Activated naive CD4-positive, alpha-beta T cell treated with anti-CD3 and anti-CD28 coated beads, Interleukin-2, amount 10 ng/mL, durations not matched to agents 7 days and 5 days (primary cell): ENCODE measurements around the gene WWTR1.

ENCODE experiments used
- CTCF ChIA-PET: fragments of 350-600 bp; sonication (Branson Sonifier 250); formaldehyde crosslinking; loops from one replicate; lab custom pipeline; 2021; ENCODE audit warnings: antibody characterized with exemption; lab: Charles Lee
- DNase-seq: peaks from one replicate; pipeline ENCODE4 v3.0.0-alpha.2; 2020
- H3K27ac Mint-ChIP-seq: one replicate; pipeline ENCODE4 v1.8.0; 2021; ENCODE audit warnings: mild to moderate bottlenecking, moderate library complexity, mixed read lengths
- H3K27me3 Mint-ChIP-seq: one replicate; pipeline ENCODE4 v1.8.0; 2021; ENCODE audit warnings: mild to moderate bottlenecking, mixed read lengths
- H3K36me3 Mint-ChIP-seq: one replicate; pipeline ENCODE4 v1.8.0; 2021; ENCODE audit warnings: mixed read lengths
- H3K4me1 Mint-ChIP-seq: one replicate; pipeline ENCODE4 v1.8.0; 2021; ENCODE audit warnings: mixed read lengths
- H3K4me3 Mint-ChIP-seq: one replicate; pipeline ENCODE4 v1.8.0; 2021; ENCODE audit warnings: mild to moderate bottlenecking, moderate library complexity, mixed read lengths
- H3K9me3 Mint-ChIP-seq: one replicate; pipeline ENCODE4 v1.8.0; 2021; ENCODE audit warnings: mixed read lengths

WWTR1 gene

DNA sequence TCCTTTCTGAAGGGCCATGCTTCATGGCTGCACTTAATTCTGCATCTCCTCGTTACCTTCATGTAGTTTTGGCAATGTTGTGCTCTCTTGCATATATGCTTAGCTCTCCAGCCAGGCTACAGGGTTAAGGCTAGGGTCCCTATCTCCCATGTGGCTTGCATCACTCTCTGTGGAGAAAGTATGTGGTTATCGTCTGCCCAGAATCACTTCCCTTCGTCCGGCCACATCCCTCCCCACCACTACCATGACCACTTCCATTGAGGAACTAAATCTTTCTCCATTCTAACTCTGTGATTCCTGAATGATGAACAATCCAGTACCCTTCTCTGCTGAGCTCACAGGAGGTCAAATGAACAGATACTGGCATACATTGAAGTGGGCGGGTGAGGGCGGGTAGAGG lies 34.0 kb downstream of the WWTR1 start:
- no peak for DNase-seq
- H3K27me3 Mint-ChIP-seq = no peaks in the 10 kb centered on the region
- no peaks in the 10 kb centered on the region for H3K9me3 Mint-ChIP-seq
- H3K4me3 Mint-ChIP-seq = no peak overlapping the region
- CTCF ChIA-PET = no interaction called here
- H3K4me1 Mint-ChIP-seq = peaks cover 13% of the 10 kb centered on the region
- H3K27ac Mint-ChIP-seq = no peak overlapping the region
- no peaks in the 10 kb centered on the region for H3K36me3 Mint-ChIP-seq

DNA sequence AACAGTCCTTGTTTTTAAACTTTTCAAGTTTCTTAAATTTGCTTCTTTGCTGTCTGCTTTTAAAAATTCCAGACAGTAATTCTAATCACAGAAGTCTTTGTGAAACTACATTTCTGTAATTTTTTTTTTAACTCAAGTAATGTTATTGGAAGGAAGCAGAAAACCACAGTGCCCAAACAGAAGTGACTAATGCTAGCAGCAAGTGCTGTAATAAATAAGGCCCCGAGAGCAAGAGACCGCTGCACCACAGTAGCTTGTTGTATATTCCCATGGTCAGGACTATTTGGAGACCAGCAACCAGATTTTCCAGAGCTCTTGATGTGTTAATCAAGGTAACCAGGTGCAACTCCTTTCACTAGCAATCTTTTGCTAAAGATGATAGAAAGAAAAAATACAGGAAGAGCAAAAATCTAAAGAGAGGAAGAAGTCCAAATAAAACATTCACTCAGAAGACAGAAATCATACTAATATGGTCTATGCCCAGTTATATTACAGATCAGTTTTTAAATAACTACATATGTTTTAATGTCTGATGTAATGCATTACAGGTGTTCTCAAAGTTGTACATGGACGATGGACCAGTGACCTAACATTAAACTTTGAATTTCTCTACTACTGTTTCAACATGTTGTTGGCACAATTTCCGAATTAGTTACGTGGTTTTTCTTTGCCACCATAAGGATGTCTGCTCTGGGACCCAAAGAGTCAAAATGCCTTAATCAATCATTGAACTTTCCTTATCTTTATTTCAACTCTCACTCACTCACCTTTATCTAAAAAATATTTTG lies 36.4 kb downstream of the WWTR1 start:
- Mint-ChIP-seq H3K9me3 (no peaks in the 10 kb centered on the region), H3K27me3 (peaks cover under 1% of the 10 kb centered on the region), H3K27ac (no peak overlapping the region), H3K36me3 (no peaks in the 10 kb centered on the region), H3K4me1 (peaks cover 13% of the 10 kb centered on the region), H3K4me3 (no peak overlapping the region)
- CTCF ChIA-PET = no interaction called here
- no peak for DNase-seq

DNA sequence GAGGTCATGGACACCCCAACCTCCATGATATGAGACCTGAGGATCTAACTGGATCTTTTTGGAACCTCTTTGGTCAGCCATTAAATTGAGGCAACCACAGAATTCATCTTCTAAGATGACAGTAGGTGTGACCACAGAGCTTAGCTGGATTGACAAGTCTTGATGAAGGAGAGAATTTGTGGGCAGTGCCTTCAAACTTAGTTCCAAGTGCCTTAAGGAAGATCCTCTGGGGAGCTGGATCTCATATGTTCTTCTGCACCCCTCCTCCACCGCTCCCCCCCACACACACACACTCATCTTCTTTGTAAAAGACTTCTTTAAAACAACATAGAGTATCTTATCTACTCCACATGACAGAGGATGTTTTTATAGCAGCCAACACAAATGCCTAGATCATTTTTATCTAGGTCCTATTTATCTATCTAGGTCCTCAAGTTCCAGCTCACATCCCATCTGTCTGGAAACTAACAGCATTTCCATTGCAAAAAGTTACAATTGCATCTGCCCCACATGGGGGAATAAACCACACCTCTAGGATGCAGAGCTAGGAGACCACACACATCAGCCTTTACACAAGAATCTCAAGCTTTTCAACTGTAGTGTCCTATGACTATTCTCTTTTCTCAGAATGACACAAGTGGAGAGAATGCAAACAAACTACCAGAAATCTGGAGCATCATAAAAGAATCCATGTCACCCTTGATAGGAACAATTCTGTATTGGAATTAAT lies 37.4 kb downstream of the WWTR1 start:
- H3K4me3 Mint-ChIP-seq = no peak overlapping the region
- no peaks in the 10 kb centered on the region for H3K9me3 Mint-ChIP-seq
- DNase-seq = no peak

DNA sequence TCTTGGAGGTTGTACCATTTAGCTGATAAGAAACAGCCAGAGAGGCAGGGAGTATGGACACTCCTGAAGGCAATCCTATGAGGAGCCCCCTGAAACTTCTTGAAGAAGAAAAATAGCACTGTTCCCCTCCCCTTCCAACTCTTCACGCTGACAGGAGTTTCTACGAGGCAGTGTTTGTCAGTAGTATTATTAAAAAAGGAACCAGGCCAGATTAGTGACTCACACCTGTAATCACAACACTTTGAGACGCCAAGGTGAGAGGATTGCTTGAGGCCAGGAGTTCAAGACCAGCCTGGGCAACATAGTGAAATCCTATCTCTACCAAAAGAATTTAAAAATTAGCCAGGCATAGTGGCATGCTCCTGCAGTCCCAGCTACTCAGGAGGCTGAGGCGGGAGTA lies 38.7 kb downstream of the WWTR1 start:
- no peak for DNase-seq
- Mint-ChIP-seq H3K4me1 (peaks cover 13% of the 10 kb centered on the region), H3K27ac (no peak overlapping the region), H3K9me3 (no peaks in the 10 kb centered on the region), H3K27me3 (peaks cover 5% of the 10 kb centered on the region), H3K36me3 (no peaks in the 10 kb centered on the region), H3K4me3 (no peak overlapping the region)
- CTCF ChIA-PET = interaction anchor here (0.9 kb wide), 1 partner anchor 52 kb away, joined by 3 read pairs; no protein-coding TSS in a partner anchor

More for the DNA sequence above, 37.4 kb downstream of the WWTR1 start:
- Mint-ChIP-seq H3K36me3 (no peaks in the 10 kb centered on the region), H3K27ac (peak overlapping the region; percentile 17), H3K4me1 (peaks cover 13% of the 10 kb centered on the region), H3K27me3 (peaks cover 5% of the 10 kb centered on the region)
- CTCF ChIA-PET = no interaction called here

DNA sequence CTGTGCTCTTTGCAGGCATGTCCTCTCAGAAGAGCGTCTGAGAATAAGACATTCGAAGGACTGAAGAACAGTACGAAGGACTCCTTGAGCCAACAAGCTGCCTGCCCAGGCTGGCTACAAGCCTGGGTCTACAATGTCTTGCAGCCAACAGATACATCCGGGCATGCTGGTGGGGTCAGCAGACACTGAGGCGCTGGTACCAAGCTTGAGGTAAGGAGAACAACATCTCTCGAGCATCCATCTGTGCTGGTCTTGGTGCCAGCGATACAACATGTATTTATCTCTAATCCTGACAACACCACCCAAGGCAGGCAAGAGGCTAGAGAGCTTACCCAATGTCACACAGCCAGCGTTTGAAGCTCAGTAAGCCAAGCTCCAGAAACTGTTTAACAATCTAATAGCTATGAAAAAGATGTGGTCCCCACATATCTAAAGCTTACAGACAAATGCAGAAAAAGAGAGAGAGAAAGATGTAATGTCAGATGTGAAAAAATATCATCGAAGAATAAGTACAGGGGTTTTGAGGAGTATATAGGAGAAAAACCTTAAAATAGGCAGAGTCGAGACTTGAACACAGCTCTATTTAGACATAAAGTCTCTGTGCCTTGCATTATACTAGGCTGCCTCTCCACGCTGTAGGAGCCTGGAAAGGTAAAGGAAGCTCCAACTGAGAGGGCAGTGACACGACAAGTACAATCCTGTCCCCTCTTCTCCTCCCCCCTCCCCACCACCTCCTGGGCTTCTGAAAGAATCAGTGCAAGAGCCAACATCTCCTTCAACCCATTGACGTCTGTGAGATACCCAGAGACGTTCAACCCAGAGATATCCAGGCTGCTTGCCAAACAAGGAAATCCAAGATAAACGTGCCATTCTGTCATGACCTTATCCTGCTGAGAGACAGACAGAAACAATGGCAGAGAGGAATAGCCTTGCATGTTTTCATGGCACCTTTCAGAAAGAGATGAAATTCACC lies 39.4 kb downstream of the WWTR1 start:
- H3K36me3 Mint-ChIP-seq = no peaks in the 10 kb centered on the region
- peaks cover 13% of the 10 kb centered on the region for H3K4me1 Mint-ChIP-seq
- peaks cover 5% of the 10 kb centered on the region for H3K27me3 Mint-ChIP-seq
- H3K9me3 Mint-ChIP-seq = no peaks in the 10 kb centered on the region
- H3K27ac Mint-ChIP-seq = no peak overlapping the region
- no peak for DNase-seq
- H3K4me3 Mint-ChIP-seq = no peak overlapping the region
- CTCF ChIA-PET = interaction anchor here (0.9 kb wide), 1 partner anchor 51 kb away, joined by 3 read pairs; no protein-coding TSS in a partner anchor

DNA sequence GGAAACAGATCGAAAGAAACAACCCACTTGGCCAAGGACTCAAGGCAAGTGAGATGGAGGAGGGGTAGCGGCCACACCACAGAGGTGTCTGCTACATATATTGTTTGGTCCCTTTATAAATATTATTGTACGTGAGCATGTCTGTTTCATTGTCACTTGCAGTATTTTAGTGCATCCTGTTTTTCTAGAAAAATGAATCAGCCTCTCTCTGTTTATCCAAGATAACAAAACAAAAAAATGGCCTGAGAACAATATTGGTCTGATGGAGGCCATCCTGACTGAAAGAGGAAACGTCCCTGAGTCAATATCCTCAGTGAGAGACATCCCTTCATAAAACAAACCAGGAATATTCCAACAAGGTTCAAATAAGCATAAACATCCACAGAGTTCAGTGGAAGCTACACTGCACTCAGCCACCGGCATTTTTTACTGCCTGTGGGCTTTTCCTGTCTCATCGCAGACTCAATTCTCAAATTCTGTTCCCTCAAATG lies 42.0 kb downstream of the WWTR1 start:
- Mint-ChIP-seq H3K4me1 (peaks cover 5% of the 10 kb centered on the region), H3K36me3 (no peaks in the 10 kb centered on the region), H3K27ac (no peak overlapping the region), H3K27me3 (peaks cover 5% of the 10 kb centered on the region), H3K4me3 (no peak overlapping the region), H3K9me3 (no peaks in the 10 kb centered on the region)
- CTCF ChIA-PET = no interaction called here
- DNase-seq = no peak

DNA sequence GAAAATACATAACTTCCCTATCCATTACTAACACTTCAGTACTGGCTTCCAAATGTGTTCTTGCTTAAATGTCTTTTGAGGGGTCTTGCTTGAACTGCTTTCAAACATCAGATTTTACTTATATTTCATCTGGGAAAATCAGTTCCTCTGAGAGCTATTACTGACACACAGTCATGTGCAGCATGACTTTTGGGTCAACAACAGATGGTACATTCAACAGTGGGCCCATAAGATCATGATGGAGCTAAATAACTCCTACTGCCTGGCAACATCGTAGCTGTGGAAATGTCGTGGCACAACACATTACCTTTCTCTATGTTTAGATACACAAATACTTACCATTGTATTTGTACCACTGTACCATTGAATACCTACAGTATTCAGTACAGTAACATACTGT lies 43.8 kb downstream of the WWTR1 start:
- H3K4me1 Mint-ChIP-seq = no peaks in the 10 kb centered on the region
- H3K27me3 Mint-ChIP-seq = peaks cover 9% of the 10 kb centered on the region
- DNase-seq = no peak
- no peak overlapping the region for H3K4me3 Mint-ChIP-seq
- H3K27ac Mint-ChIP-seq = no peak overlapping the region
- H3K36me3 Mint-ChIP-seq = no peaks in the 10 kb centered on the region
- no peaks in the 10 kb centered on the region for H3K9me3 Mint-ChIP-seq
- CTCF ChIA-PET = no interaction called here

DNA sequence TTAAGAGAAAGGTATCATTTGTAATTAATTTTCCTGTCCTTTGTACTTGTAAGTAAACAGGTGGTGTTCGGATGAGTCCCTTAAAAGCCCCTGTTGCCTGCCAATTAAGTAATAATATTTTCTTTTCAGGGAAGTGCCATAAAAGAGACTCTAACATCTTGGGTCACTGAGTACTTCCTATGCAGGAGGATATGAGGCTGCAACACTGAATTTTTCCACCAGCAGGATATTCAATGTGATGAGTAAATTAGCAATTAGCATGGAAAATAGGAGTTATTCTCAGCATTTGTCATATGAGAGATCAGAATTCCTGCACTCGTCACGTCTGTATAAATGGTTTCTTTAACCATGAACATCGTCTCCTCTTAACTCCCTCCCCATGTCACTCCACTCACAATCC lies 45.4 kb downstream of the WWTR1 start:
- Mint-ChIP-seq H3K36me3 (no peaks in the 10 kb centered on the region), H3K27ac (no peak overlapping the region), H3K4me1 (no peaks in the 10 kb centered on the region), H3K4me3 (no peak overlapping the region), H3K9me3 (no peaks in the 10 kb centered on the region), H3K27me3 (peaks cover 9% of the 10 kb centered on the region)
- CTCF ChIA-PET = no interaction called here
- no peak for DNase-seq

DNA sequence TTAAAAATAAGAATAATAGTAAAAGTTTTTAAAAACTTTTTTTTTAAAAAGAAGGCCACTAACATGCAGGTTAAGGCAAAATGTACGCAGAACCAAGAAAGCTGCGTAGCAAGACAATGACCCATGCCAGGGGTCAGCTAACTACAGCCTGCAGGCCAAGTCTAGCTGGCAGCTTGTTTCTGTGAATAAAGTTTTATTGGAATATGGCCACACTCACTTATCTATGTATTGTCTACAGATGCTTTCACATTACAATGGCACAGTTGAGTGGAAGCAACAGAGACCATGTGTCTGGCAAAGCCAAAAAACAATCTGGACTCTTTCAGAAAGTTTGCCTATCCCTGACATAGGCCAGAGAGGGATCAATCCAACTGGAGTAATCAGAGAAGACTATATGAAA lies 46.7 kb downstream of the WWTR1 start:
- CTCF ChIA-PET = no interaction called here
- H3K27ac Mint-ChIP-seq = no peak overlapping the region
- H3K9me3 Mint-ChIP-seq = no peaks in the 10 kb centered on the region
- H3K4me3 Mint-ChIP-seq = no peak overlapping the region
- no peaks in the 10 kb centered on the region for H3K4me1 Mint-ChIP-seq
- no peak for DNase-seq
- H3K36me3 Mint-ChIP-seq = no peaks in the 10 kb centered on the region
- H3K27me3 Mint-ChIP-seq = peaks cover 6% of the 10 kb centered on the region

DNA sequence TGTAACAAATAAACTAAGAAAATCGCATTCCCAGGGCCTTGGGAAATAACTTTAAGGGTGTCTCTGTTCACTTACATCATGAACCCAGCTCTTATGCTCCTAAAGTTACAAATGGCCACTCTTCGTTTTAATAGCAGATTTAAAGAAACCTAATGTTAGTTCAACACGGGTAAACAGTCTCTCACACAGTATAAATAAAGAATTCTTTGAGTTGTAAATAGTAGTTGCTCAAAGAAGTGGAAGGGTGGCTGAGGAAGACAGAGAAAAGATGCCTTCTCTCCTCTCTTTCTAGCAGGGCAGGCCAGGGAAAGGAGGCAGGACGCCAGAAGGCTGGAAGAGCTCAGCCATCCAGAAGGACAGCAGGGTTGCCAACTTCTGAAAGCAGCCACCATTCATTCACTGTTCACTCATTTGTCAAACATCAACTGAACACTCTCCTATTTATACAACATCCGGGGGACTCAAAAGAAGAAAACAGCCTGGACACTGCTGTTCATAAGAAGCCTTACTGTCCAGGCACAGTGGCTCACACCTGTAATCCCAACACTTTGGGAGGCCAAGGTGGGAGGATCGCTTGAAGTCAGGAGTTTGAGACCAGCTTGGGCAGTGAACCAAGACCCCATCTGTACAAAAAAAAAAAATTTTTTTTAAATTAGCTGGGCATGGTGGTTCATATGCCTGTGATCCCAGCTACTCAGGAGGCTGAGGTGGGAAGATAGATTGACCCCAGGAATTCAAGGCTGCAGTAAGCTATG lies 47.3 kb downstream of the WWTR1 start:
- no peaks in the 10 kb centered on the region for H3K36me3 Mint-ChIP-seq
- H3K4me1 Mint-ChIP-seq = no peaks in the 10 kb centered on the region
- H3K27me3 Mint-ChIP-seq = peaks cover 4% of the 10 kb centered on the region
- no peak overlapping the region for H3K4me3 Mint-ChIP-seq
- DNase-seq = no peak
- no peak overlapping the region for H3K27ac Mint-ChIP-seq
- H3K9me3 Mint-ChIP-seq = no peaks in the 10 kb centered on the region
- CTCF ChIA-PET = no interaction called here

DNA sequence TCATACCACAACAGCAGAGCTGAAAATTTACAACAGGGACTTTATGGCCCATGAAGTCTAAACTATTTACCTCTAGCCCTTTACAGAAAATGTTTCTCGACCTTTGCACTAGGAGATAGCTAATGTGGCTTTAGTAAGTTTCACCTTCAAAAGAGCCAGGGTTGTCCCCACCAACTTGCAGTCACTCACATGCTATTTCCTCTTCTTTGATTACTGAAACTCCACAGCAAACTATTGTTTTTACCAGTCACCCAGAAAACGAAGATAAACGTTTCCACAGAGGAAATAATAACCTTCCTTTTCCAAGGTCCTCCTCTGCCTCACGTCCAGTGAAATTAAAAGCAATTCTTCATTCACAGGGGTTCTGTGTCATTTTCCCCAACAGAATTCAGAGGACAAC lies 48.2 kb downstream of the WWTR1 start:
- DNase-seq = no peak
- Mint-ChIP-seq H3K9me3 (no peaks in the 10 kb centered on the region), H3K27me3 (peaks cover 4% of the 10 kb centered on the region), H3K36me3 (no peaks in the 10 kb centered on the region), H3K4me1 (no peaks in the 10 kb centered on the region), H3K27ac (peak overlapping the region; percentile 3), H3K4me3 (no peak overlapping the region)
- CTCF ChIA-PET = interaction anchor here (0.6 kb wide), 1 partner anchor 29 kb away, joined by 5 read pairs; no protein-coding TSS in a partner anchor

DNA sequence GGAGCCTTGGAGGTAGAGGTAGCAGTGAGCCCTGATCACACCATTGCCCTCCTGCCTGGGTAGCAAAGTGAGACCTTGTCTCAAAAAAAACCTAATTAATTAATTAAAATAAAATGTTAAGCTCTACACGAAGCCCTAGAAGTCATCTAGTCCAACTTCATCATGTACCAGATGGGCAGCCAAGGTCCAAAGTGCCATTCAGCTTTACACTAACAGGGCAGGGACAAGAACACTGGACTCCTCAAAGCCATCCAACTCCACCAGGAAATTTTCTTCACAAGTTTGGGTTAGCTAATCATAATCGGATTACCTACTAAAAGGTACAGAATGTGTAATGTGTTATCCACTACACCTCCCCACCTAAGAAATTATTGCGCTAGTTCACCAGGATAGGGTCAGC lies 48.8 kb downstream of the WWTR1 start:
- no peak for DNase-seq
- Mint-ChIP-seq H3K27ac (no peak overlapping the region), H3K36me3 (no peaks in the 10 kb centered on the region), H3K4me3 (no peak overlapping the region), H3K9me3 (no peaks in the 10 kb centered on the region), H3K4me1 (no peaks in the 10 kb centered on the region), H3K27me3 (peaks cover 4% of the 10 kb centered on the region)
- CTCF ChIA-PET = interaction anchor here (0.6 kb wide), 1 partner anchor 30 kb away, joined by 5 read pairs; no protein-coding TSS in a partner anchor

DNA sequence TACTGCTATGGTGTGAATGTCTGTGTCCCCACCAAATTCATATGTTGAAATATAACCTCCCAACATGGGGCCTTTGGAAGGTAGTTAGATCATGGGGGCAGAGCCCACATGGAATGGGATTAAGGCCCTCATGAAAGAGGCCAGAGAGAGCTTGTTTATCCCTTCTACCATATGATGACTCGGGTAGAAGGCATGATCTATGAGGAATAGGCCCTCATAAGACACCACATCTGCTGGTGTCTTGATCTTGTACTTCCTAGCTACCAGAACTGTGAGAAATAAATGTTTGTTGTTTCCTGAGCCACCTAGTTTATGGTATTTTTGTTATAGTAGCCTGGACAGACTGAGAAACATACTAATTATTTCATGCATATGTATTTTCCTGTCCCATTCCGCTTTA lies 51.9 kb downstream of the WWTR1 start:
- Mint-ChIP-seq H3K4me1 (no peaks in the 10 kb centered on the region), H3K36me3 (no peaks in the 10 kb centered on the region), H3K27me3 (peaks cover 4% of the 10 kb centered on the region), H3K9me3 (no peaks in the 10 kb centered on the region), H3K4me3 (no peak overlapping the region), H3K27ac (no peak overlapping the region)
- no peak for DNase-seq
- CTCF ChIA-PET = no interaction called here
